ENCODE measurements around the gene PUSL1.

PUSL1 gene

GRCh38 chr1:1335792-1336248 is 27.4 kb downstream of the PUSL1 start:
- no peaks in the 10 kb centered on the region for H3K27me3 ChIP-seq (ENCODE audit: insufficient read depth, low read length)
- no peaks in the 10 kb centered on the region for H3K79me2 ChIP-seq (ENCODE audit: control insufficient read depth, insufficient read depth, low read length, unreplicated experiment)
- H3K4me3 ChIP-seq (ENCODE audit: low read depth, low read length), result no peak overlapping the region
- no peak overlapping the region for H2AFZ ChIP-seq (ENCODE audit: low read length, unreplicated experiment)
- H3K4me1 ChIP-seq (ENCODE audit: control insufficient read depth, insufficient read depth, low read length, unreplicated experiment), result no peaks in the 10 kb centered on the region
- no peak overlapping the region for H3K27ac ChIP-seq (ENCODE audit: low read depth, low read length)
- peaks cover 3% of the 10 kb centered on the region; the same call in 1 of the 2 replicates for H3K36me3 ChIP-seq (ENCODE audit: insufficient read depth, low read length)

DNA sequence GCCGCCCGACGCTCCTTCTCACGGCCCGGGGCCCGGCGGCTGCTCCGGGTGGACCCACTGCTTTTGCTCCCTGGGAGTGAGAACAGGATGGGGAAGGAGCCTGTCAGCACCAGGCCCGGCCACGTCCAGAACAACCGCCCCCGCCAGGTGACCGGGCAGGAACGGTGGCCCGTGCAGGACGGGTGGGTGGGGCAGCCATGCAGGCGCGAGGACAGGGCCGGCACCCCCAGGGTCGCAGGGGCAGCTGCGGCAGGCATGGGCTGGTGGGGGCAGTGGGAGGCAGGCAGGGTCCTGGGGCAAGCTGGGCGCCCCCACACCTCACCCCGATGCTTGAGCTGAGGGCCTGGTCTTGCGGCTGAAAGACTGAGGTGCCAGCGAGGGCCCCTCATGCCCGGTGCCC is 28.0 kb downstream of the PUSL1 start:
- peaks cover 9% of the 10 kb centered on the region; the same call in 1 of the 2 replicates for H3K36me3 ChIP-seq (ENCODE audit: insufficient read depth, low read length)
- H3K79me2 ChIP-seq (ENCODE audit: control insufficient read depth, insufficient read depth, low read length, unreplicated experiment), result no peaks in the 10 kb centered on the region
- no peak overlapping the region for H3K27ac ChIP-seq (ENCODE audit: low read depth, low read length)
- no peak overlapping the region for H2AFZ ChIP-seq (ENCODE audit: low read length, unreplicated experiment)
- H3K4me1 ChIP-seq (ENCODE audit: control insufficient read depth, insufficient read depth, low read length, unreplicated experiment), result no peaks in the 10 kb centered on the region
- no peak overlapping the region for H3K4me3 ChIP-seq (ENCODE audit: low read depth, low read length)
- no peaks in the 10 kb centered on the region for H3K27me3 ChIP-seq (ENCODE audit: insufficient read depth, low read length)

- H3K27ac ChIP-seq (ENCODE audit: low read depth, low read length), result no peak overlapping the region
- H2AFZ ChIP-seq (ENCODE audit: low read length, unreplicated experiment), result no peak overlapping the region
- no peaks in the 10 kb centered on the region for H3K4me1 ChIP-seq (ENCODE audit: control insufficient read depth, insufficient read depth, low read length, unreplicated experiment)
- no peak overlapping the region for H3K4me3 ChIP-seq (ENCODE audit: low read depth, low read length)
- H3K36me3 ChIP-seq (ENCODE audit: insufficient read depth, low read length), result peaks cover 11% of the 10 kb centered on the region; the same call in 1 of the 2 replicates
- H3K79me2 ChIP-seq (ENCODE audit: control insufficient read depth, insufficient read depth, low read length, unreplicated experiment), result peaks cover 2% of the 10 kb centered on the region
- H3K27me3 ChIP-seq (ENCODE audit: insufficient read depth, low read length), result no peaks in the 10 kb centered on the region
Measured at GRCh38 chr1:1336931-1337792, 28.8 kb downstream of the PUSL1 start.

- no peak overlapping the region for H2AFZ ChIP-seq (ENCODE audit: low read length, unreplicated experiment)
- H3K27me3 ChIP-seq (ENCODE audit: insufficient read depth, low read length), result no peaks in the 10 kb centered on the region
- no peak overlapping the region for H3K27ac ChIP-seq (ENCODE audit: low read depth, low read length)
- peaks cover 7% of the 10 kb centered on the region for H3K79me2 ChIP-seq (ENCODE audit: control insufficient read depth, insufficient read depth, low read length, unreplicated experiment)
- peaks cover 11% of the 10 kb centered on the region; the same call in 1 of the 2 replicates for H3K36me3 ChIP-seq (ENCODE audit: insufficient read depth, low read length)
- no peaks in the 10 kb centered on the region for H3K4me1 ChIP-seq (ENCODE audit: control insufficient read depth, insufficient read depth, low read length, unreplicated experiment)
- H3K4me3 ChIP-seq (ENCODE audit: low read depth, low read length), result no peak overlapping the region
Measured at GRCh38 chr1:1337793-1338147, 29.4 kb downstream of the PUSL1 start.

DNA sequence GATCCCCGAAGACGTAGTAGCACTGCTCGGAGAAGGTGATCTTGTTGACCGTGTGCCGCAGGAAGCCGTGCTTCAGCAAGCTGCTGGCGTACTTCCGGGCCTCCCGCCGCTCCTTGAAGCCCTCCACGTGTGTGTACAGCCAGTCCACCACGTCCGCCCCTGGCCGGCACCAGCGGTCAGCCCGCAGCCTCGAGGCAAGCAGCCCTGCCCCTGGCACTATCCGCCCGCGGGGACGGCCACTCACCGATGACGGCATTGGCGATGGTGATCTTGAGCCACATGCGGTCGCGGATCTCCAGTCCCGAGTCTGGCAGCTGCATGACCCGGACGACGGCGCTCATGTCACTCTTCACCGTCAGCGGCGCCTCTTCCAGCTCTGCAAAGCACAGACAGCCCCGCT is 29.9 kb downstream of the PUSL1 start:
- Histone ChIP-seq H3K36me3 (ENCODE audit: insufficient read depth, low read length) (peaks cover 11% of the 10 kb centered on the region; the same call in 1 of the 2 replicates), H3K27me3 (ENCODE audit: insufficient read depth, low read length) (no peaks in the 10 kb centered on the region), H3K4me1 (ENCODE audit: control insufficient read depth, insufficient read depth, low read length, unreplicated experiment) (peaks cover 2% of the 10 kb centered on the region), H3K4me3 (ENCODE audit: low read depth, low read length) (no peak overlapping the region), H2AFZ (ENCODE audit: low read length, unreplicated experiment) (no peak overlapping the region), H3K79me2 (ENCODE audit: control insufficient read depth, insufficient read depth, low read length, unreplicated experiment) (peaks cover 13% of the 10 kb centered on the region), H3K27ac (ENCODE audit: low read depth, low read length) (no peak overlapping the region)

DNA sequence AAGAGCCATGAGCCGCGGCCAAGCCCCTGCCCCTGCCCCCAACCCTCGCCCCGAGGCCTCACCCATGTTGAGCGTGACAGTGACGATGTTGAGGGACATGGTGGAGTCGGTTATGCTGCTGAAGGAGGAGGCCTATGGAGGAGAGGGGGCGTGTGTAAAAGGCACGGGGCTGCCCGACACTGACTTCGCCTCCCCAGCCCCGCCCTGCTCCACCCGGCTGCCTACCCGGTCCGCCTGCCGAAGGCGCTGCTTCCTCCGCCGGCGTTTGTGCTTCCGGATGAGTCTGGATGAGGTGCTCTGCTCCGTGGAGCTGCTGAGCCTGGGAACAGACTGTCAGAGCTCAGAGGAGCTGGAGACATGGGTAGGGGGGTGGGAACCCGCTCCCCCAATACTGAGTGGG is 31.8 kb downstream of the PUSL1 start:
- Histone ChIP-seq H3K36me3 (ENCODE audit: insufficient read depth, low read length) (peaks cover 11% of the 10 kb centered on the region; the same call in 1 of the 2 replicates), H3K4me3 (ENCODE audit: low read depth, low read length) (no peak overlapping the region), H2AFZ (ENCODE audit: low read length, unreplicated experiment) (no peak overlapping the region), H3K27ac (ENCODE audit: low read depth, low read length) (no peak overlapping the region), H3K27me3 (ENCODE audit: insufficient read depth, low read length) (no peaks in the 10 kb centered on the region), H3K79me2 (ENCODE audit: control insufficient read depth, insufficient read depth, low read length, unreplicated experiment) (peaks cover 32% of the 10 kb centered on the region), H3K4me1 (ENCODE audit: control insufficient read depth, insufficient read depth, low read length, unreplicated experiment) (peaks cover 14% of the 10 kb centered on the region)

GRCh38 chr1:1340791-1341548 is 32.6 kb downstream of the PUSL1 start:
- H3K27ac ChIP-seq (ENCODE audit: low read depth, low read length), result no peak overlapping the region
- H2AFZ ChIP-seq (ENCODE audit: low read length, unreplicated experiment), result no peak overlapping the region
- peaks cover 22% of the 10 kb centered on the region for H3K4me1 ChIP-seq (ENCODE audit: control insufficient read depth, insufficient read depth, low read length, unreplicated experiment)
- no peak overlapping the region for H3K4me3 ChIP-seq (ENCODE audit: low read depth, low read length)
- H3K27me3 ChIP-seq (ENCODE audit: insufficient read depth, low read length), result no peaks in the 10 kb centered on the region
- H3K36me3 ChIP-seq (ENCODE audit: insufficient read depth, low read length), result peaks cover 11% of the 10 kb centered on the region; the same call in 1 of the 2 replicates
- H3K79me2 ChIP-seq (ENCODE audit: control insufficient read depth, insufficient read depth, low read length, unreplicated experiment), result peaks cover 39% of the 10 kb centered on the region

DNA sequence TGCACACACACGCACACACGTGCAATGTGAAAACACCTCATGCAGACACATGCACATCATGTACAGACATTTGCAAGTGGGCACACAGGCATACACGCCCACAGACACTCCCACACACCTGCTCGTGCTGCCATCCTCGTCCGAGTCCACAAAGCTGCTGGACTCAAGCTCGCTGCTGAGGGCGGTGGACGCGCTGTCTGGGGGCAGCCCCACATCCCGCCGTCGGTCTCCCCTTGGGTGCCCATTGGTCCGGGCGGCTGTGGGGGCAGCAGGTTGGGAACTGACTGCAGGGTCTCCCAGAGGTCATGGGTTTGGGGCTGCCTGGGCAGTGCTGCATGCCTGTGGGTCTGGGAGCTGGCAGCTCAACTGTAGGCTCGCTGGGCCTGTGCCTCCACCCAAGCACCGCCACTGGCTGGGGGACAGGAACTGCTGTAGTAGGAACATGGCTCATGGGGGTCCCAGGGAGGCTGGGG is 33.2 kb downstream of the PUSL1 start:
- Histone ChIP-seq H3K79me2 (ENCODE audit: control insufficient read depth, insufficient read depth, low read length, unreplicated experiment) (peaks cover 46% of the 10 kb centered on the region), H2AFZ (ENCODE audit: low read length, unreplicated experiment) (no peak overlapping the region), H3K27ac (ENCODE audit: low read depth, low read length) (no peak overlapping the region), H3K27me3 (ENCODE audit: insufficient read depth, low read length) (no peaks in the 10 kb centered on the region), H3K4me1 (ENCODE audit: control insufficient read depth, insufficient read depth, low read length, unreplicated experiment) (peaks cover 28% of the 10 kb centered on the region), H3K4me3 (ENCODE audit: low read depth, low read length) (no peak overlapping the region), H3K36me3 (ENCODE audit: insufficient read depth, low read length) (peaks cover 11% of the 10 kb centered on the region; the same call in 1 of the 2 replicates)

DNA sequence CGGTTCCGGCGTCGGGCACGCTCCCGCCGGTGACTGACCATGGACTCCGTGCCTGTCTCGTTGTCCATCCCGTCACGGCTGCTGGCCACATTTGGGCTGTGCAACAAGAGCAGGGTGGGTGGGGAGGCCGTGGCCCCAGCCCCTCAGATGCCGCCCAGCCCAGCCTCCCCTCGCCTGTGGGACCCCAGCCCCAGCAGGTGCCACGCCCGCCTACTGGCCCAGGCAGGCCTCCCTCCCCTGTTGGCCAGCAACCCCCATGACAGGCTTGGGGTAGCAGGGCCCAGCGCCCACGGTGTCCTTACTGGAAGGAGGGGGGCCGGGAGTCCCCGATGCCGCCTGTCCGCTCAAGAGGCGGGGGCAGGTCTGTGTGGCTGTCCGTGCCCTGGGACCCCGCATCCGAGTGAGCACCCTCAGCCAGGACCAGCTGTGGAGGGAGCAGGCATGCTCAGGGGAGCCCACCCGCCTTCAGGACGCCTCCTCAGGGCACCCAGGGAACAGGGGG is 33.7 kb downstream of the PUSL1 start:
- H3K27me3 ChIP-seq (ENCODE audit: insufficient read depth, low read length), result no peaks in the 10 kb centered on the region
- peaks cover 51% of the 10 kb centered on the region for H3K79me2 ChIP-seq (ENCODE audit: control insufficient read depth, insufficient read depth, low read length, unreplicated experiment)
- H3K4me3 ChIP-seq (ENCODE audit: low read depth, low read length), result no peak overlapping the region
- no peak overlapping the region for H3K27ac ChIP-seq (ENCODE audit: low read depth, low read length)
- H2AFZ ChIP-seq (ENCODE audit: low read length, unreplicated experiment), result no peak overlapping the region
- H3K4me1 ChIP-seq (ENCODE audit: control insufficient read depth, insufficient read depth, low read length, unreplicated experiment), result peaks cover 33% of the 10 kb centered on the region
- H3K36me3 ChIP-seq (ENCODE audit: insufficient read depth, low read length), result peaks cover 11% of the 10 kb centered on the region; the same call in 1 of the 2 replicates

DNA sequence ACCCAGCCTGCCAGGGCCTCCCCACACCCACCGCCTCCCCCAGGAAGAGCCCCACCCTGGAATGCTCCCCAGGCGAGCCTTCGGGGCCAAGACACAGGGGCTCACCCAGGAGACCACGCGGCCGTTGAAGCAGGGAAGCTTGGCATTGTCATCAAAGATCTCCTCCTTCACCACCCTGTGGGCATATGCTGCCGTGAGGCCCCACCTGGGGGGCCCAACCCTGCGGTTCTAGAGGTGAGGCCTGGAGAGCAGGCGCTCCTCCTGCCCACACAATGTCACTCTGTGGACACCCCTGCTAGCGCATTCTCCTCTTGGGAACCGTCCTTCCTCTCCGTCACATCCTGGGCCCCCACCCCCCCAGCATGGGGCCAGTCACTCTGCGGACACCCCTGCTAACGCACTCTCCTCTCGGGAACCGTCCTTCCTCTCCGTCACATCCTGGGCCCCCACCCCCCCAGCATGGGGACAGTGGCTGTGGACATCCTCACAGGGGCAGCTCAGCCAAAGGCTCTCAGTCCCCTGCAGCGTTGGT is 34.3 kb downstream of the PUSL1 start:
- Histone ChIP-seq H3K79me2 (ENCODE audit: control insufficient read depth, insufficient read depth, low read length, unreplicated experiment) (peaks cover 56% of the 10 kb centered on the region), H3K4me3 (ENCODE audit: low read depth, low read length) (no peak overlapping the region), H3K27me3 (ENCODE audit: insufficient read depth, low read length) (no peaks in the 10 kb centered on the region), H2AFZ (ENCODE audit: low read length, unreplicated experiment) (no peak overlapping the region), H3K36me3 (ENCODE audit: insufficient read depth, low read length) (peaks cover 11% of the 10 kb centered on the region; the same call in 1 of the 2 replicates), H3K27ac (ENCODE audit: low read depth, low read length) (no peak overlapping the region), H3K4me1 (ENCODE audit: control insufficient read depth, insufficient read depth, low read length, unreplicated experiment) (peaks cover 38% of the 10 kb centered on the region)

All from ACC112 (cell line).